HG03378 (cell line): ENCODE measurements around the gene SESN2.

Source experiments
- ATAC-seq: cut with Tn5 transposase; IDR thresholded peaks from one replicate; pipeline ENCODE4 v1.9.1; 2021; ENCODE audit warnings: mild to moderate bottlenecking, moderate library complexity; ENCODE audit not compliant: unreplicated experiment

Gene SESN2

DNA sequence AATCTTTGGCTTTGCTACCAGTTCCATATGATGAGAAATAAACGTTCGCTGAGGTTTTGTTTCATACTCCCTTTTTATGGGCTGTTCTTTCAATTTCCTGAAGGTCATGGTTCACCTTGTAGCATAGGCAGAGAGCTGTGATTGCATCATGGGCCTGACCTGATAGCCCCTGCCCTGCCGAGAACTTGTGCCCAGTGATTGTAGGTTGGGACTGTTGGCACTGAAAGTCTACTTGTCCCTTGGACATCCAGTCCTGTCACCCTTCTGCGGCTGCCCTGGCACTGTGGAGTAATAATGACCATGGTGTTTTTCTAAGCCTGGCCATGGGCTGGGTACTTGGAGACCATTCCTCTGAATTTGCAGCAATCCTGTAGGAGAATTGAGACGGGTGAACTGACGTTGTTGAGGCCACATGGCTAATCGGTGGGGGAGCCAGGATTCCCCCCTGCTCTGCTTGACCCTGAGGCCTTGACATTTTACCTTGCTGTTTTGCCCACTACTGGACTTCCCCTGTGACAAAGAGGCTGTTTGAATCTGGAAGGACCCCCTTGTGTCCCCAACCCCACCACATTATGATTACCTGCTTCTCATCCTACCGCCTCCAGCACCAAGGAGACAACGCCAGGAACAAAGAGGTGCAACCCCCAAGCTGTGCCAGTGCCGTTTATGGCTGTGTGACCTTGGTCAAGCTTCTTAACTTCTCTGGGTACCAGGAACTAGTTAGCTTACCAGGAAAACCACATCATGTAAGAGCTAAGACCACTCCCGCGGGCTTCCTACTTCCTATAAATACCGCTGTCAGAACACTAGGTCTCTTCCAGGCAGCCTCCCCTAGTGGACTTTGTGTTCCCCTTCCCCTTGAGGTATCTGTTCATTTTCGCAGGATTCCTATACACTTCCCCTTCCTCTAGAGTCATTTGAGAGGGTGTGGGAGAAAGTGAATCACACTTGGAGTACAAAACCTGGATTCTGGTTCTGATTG lies 23.4 kb downstream of the SESN2 start:
- ATAC-seq: no peak

DNA sequence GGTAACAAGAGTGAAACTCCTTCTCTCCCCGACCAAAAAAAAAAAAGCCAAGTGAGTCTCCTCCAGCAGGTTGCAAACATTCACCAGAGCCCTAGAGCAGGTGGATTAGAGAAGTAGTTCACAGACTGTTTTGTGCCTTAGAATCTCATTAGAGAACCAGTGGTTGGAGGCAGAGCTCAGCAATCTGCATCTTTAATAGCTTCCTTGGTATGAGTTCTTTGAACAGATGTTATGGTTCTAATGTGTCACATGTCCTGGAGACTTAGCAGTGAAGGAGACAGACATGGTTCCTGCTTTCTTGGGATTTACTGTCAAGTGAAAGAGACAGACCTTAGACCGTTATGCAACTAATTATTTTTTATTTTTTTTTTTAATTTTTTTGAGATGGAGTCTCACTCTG lies 26.8 kb downstream of the SESN2 start:
- ATAC-seq: no peak

DNA sequence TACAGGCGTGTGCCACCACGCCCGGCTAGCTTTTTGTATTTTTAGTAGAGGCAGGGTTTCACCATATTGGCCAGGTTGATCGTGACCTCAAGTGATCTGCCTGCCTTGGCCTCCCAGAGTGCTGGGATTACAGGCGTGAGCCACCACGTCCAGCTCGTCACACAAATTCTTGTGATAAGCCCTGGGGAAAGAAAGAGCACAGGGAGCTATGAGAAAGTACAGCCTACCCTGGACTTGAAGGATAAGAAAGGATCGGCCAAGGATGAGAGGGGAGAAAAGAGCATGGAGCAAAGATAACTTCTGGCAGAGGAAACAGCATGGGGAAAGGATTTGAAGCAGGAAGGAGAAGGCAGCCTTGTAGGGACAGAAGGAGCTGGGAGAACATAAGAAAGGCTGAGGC lies 29.2 kb downstream of the SESN2 start:
- ATAC-seq: no peak

DNA sequence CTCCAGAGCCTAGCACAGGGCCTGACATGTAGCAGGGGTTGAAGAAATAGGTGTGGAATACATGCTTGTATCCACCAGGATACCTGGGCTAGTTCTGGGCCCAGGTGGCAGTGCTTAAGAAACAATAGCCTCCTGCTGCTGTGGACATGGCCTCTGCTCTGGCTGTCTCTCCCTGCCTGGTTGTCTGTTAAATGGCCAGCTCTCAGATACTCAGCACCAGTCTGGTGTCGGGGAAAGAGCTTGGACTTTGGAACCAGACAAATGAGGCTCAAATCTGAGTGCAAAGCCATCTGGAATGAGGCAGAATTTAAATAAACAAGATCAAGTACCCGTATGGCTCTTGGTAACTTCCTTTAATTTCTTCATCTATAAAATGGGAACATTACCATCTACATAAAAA lies 31.5 kb downstream of the SESN2 start:
- ATAC-seq: no peak

DNA sequence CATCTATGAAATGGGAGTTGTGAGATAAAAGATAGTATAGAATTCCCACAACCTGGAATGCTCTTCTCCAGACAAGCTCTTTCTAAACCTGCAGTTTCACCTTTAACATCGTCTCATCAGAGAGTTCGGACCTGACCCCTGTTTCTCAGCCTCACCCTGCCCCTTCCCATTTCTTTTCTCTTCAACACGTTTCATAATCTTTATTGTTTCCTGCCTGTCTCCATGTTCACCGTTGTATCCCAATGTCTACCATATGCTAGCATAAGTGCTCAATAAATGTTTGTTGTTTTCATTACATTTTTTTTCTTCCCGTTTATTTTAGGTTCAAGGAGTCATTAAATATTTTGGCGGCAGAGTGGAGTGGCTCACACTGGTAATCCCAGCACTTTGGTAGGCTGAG lies 32.4 kb downstream of the SESN2 start:
- no peak for ATAC-seq

DNA sequence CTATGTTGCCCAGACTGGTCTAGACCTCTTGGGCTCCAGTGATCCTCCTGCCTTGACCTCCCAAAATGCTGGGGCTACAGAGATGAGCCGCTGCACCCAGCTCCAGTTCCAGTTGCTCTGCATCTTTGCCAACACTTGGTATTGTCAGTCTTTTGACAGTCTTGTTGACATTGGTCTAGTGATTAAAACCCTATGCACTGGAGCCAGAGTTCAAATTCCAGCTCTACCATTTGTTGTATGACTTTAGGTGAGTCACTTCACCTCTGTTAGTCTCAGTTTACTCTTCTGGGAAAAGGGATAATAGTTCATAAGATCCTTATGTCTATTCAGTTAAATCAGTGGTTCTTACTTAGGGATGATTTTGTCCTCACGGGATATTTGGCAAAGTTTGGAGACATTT lies 36.6 kb downstream of the SESN2 start:
- no peak for ATAC-seq

DNA sequence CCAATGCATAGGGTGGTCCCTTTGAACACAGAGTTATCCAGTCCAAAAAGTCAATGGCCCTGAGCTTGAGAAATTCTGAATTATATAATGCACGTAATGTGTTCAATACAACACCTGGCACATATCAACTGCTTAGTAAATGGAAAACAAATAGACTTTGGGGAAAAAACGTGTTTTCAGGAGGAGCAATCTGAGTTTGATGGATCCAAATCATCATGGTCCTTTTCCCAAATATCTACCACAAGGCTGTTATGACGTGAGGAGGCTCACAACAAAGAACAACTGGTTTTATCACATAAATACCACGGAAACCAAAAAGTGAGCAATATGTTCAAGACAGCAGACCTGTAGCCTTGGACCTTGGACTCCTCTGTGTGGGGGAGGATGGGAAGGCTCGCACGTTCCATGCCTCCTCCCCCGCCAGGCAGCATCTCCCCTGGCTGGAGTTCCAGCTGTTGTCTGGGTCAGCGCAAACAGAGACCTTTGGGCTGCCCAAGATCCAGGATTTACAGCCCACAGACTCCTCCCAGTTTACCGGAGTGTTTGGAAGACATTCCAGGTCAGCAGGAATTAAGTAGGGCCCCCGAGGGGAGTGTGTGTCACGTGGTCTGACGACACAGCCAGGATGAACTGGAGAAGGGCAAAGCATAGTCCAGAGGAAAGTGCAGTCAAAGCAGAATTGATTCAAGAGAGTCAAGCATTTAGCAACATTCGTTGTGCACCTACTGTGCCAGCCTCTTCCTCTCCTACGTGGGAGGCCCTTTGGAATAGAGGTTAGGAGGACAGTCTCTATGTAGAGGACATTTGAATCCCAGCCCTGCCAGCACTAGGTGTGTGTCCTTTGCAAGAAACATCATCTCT lies 37.3 kb downstream of the SESN2 start:
- ATAC-seq: no peak

DNA sequence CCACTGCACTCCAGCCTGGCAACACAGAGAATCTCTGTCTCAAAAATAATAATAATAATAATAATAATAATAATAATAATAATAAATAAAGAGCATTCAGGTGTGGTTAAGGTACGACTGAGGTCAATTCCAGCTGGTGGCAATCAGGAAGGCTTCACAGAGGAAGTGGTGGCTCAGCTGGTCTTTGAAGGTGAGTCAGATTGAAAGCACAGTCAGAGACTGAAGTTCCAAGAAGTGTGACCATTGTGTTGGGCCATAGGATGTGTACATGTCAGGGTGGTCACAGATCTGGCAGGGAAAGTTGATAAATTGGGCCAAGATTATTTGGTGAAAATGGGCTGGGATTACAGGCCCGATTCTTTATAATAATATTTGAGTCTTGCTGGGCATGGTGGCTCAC lies 38.5 kb downstream of the SESN2 start:
- no peak for ATAC-seq

DNA sequence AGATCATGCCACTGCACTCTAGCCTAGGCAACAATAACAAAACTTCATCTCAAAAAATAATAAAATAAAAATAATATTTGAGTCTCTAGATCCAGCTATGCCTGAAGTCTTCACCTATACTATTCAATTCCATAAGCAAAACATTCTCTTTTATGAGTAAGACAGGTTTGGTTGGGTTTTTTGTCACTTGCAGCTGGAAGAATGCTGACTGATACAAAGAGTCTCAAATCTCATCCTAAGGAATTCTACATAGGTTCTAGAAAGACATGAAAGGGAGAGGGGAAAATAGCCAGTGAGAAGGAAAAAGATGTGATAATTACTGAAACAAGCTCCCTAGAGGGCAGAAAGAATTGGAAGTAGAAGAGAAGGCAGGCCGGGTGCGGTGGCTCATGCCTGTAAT lies 39.1 kb downstream of the SESN2 start:
- no peak for ATAC-seq

DNA sequence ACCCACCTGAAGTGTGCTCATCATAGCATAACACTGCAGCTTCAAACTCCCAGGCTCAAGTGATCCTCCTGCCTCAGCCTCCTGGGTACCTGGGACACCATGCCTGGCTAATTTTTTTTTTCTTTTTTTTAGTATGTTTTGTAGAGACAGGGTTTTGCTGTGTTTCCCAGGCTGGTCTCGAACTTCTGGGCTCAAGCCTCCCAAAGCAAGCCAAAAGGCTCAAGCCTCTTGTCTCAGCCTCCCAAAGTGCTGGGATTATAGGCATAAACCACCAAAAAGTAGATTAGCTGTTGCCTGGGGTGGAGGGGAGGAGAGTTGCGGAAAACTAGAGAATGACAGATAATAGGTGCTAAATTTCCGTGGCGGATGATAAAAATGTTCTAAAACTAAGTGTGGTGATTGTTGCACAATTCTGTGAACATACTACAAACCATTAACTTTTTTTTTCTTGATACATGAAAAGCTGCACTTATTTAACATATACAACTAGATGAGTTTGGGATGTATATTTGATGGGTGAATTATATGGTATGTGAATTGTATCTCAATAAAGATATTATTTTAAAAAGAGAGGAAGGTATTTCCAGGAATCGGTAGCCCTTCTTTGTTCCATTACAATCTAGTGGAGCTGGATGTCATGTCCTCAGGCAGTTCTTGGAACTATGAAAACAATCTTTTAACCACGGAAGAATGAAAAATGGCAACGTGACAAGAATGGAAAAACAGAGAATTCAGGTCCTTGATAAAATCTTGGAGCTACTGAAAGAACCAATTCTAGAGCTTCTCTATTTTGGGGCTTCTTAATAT lies 42.3 kb downstream of the SESN2 start:
- ATAC-seq: no peak

DNA sequence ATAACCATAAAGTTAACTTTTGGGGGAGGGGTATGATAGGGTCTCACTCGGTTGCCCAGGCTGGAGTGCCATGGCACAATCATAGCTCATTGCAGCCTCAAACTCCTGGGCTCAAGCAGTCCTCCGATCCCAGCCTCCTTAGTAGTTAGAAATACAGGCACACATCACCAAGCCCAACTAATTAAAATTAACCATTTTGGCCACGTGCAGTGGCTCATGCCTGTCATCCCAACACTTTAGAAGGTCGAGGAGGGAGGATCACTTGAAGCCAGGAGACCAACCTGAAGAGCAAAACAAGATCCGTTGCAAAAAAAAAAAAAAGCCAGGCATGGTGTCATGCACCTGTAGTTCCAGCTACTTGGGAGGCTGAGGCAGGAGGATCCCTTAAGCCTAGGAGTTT lies 42.9 kb downstream of the SESN2 start:
- ATAC-seq: no peak

DNA sequence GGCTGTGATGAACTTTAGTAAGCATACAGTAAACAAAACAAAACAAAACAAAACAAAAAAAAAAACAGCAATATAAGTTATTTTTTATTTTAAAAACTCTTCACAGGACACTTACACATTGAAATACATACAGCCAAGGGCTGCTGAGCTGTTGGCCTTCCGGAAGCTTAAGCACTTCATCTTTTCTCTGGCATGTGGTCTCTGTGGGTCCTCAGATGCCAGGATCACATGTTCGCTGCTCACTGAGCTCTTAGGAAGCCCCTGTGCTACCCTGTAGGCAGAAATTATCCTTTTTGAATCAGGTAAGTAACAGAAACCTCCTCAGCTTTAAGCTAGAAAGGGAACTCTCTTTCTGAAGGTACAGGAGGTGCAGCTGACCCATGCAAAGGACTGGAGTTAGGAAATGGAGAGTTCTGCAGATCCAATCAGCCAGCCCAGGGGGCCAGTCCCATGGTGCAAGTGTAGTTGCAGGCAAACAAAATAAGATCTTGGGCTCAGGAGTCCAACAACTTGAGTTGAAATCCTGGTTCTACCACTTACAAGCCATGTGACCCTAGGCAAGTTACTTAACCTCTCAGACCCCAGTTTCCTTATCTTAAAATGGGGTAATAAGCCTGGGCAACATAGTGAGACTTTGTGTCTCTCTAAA lies 47.1 kb downstream of the SESN2 start:
- no peak for ATAC-seq

DNA sequence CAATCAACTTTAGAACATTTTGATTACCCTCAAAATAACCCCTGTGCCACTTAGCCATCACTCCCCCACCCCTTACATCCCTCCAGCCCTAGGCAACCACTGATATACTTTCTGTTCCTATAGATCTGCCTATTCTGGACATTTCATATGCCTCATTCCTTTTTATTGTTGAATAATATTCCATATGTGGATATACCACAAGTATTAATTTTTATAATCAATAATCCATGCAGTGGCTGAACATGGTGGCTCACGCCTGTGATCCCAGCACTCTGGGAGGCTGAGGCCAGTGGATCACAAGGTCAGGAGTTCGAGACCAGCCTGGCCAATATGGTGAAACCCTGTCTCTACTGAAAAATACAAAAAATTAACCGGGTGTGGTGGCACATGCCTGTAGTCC lies 49.4 kb downstream of the SESN2 start:
- no peak for ATAC-seq

DNA sequence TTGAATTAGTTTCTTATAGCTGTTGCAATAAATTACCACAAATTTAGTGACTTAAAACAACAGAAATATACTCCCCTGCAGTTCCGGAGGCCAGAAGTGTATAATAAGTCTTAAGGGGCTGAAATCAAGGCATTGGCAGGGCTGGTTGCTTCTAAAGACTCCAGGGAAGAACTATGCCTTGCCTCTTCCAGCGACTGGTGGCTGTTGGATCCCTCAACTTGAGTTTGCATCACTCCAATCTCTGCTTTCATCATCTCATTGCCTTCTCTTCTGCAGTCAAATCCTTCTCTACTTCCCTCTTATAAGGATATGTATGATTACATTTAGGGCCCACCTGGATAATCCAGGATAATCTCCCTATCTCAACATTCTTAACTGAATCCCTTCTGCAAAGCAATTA lies 50.4 kb downstream of the SESN2 start:
- no peak for ATAC-seq

DNA sequence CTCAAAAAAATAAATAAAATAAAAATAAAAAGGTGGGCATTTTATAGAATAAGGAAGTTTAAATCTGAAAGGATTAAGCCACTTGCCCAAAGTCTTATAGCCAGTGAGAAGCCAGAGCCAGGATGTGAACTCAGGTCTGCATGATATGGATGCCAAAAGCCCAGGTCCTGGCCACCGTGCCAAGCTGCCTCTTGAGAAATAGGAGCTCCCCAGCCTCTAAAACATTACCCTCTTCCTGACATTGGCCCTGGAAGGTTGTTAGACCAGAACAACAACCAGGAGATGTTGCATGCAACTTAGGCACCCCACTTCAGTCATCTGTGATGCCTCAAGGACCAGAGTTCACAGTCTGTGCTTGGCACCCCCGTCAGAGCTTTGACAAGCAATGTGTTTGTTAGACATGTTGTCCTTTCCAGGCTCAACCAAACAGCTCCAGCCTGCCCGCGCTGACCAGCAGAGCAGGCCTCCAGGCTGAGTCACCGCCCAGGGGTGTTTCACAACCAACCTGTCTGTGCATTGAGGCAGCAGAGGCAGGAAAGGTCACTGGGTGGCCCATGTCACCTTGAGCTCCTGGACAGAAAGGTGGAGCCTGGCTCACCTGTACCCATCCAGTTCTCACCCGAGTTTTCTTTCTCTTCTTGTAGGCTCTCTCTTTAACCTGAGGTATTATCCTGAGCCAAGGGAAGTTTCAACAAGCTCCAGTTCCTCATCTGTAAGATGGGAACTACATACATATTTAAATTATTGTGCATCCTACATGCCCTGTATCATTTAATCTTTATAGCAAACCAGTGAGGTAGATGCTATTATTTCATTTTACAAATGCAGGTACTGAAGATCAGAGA lies 54.6 kb downstream of the SESN2 start:
- no peak for ATAC-seq

DNA sequence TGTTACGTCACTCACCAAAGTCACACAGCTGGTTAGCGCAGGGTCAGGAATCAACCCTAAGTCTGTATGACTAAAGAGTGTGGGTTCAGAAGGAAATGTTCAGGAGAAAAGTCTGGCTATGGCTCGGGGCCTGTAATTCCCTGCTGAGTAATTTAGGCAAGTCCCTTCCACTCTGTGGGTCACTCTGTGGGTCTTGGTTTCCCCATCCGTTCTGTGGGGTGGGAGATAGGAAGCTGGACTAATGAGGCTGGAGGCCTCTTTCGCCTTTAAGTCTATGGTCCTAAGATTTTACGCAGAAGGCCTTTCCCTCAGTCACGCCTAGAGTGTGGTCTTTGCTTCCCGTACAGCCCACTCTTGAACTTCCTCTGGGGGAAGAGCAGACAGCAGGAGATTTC lies 55.2 kb downstream of the SESN2 start:
- no peak for ATAC-seq

DNA sequence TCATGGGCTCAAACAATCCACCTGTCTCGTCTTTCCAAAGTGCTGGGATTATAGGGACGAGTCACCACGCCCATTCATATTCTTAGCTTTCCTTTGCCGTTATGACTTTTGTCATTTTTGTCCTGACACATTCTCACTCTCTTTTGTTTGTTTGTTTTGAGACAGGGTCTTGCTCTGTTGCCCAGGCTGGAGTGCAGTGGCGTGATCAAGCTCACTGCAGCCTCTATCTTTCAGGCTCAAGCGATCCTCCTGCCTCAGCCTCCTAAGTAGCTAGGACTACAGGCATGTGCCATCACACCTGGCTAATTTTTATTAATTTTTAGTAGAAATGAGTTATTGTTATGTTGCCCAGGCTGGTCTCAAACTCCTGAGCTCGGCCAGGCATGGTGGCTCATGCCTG lies 57.7 kb downstream of the SESN2 start:
- ATAC-seq: no peak

DNA sequence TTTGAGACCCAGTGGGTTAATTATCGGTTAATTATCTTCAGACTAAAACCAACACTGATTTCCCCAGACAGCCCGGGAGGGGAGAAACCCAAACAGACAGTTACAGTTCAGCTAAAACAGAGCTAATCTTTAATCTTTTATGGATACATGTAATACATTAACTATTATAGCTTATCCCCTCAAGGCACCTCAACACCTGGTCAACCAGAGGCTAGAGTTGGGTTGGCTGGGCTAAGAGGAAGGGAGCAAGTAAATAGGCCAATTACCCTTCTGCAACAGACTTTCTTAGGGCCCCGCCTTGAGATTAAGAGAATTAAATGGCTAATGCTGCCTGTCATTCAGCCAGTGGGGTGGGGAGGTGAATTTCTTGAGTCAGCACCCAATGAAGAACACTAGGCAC lies 62.9 kb downstream of the SESN2 start:
- ATAC-seq: no peak

DNA sequence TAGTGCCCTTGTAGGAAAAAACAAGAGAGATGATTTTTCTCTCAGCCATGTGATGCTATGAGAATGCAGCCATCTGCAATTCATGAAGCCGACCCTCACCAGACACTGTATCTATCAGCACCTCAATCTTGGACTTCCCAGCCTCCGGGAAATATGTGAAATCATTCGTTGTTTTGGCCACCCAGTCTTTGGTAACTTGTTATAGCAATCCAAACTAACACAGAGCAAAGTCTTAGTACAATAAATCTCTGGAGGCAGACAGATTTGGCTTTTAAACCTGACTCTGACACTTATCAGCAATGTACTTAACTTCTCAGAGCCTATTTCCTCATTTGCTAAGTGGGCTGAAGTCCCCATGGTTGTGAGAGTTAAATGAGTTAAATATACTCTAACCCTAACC lies 64.4 kb downstream of the SESN2 start:
- no peak for ATAC-seq

DNA sequence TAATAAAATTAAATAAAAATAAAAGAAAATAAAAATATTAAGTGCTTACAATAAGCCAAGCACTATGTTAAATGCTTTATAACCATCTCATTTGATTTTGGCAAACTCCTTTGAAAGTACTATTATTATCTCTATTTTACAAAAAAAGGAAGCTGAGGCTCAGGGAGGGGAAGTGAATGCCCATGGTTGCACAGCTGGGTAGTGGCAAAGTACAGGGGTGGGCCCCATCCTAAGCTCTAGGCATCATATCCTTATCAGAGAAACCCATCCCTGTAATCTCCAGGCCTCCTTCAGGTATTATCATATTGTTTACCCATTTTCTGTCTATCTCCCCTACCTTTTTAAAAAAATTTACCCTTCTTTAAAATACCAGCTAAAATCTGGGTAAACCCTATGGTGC lies 67.2 kb downstream of the SESN2 start:
- no peak for ATAC-seq
